Measurements from ENCODE around the gene B4GALNT1.

GRCh38 chr12:57602544-57602943 lies 30.5 kb downstream of the B4GALNT1 start:
- TF ChIP-seq POLR2A (IDR thresholded peaks at IDR 0.05), result no peak
- TF ChIP-seq CTCF (IDR thresholded peaks at IDR 0.05), result no peak

Data from body of pancreas (tissue), 4 donors.